HepG2 (cell line): ENCODE data around the gene ACSL3. TPM values are rescaled to one million over a fixed set of nuclear protein-coding genes. Genes with fewer than 3 reads are reported as not detected.

ENCODE experiments used
- GATAD2A ChIP-seq: IDR thresholded peaks from 2 replicates; pipeline ENCODE4 v1.6.1; 2016
- JUND ChIP-seq: sonication (generic); formaldehyde crosslinking; IDR thresholded peaks from 2 replicates; pipeline ENCODE4 v1.8.0; 2022; ENCODE audit warnings: mild to moderate bottlenecking, missing genetic modification reagents
- KLF15 ChIP-seq: sonication (generic); formaldehyde crosslinking; IDR thresholded peaks from 2 replicates; pipeline ENCODE4 v1.8.1; 2023; ENCODE audit warnings: borderline replicate concordance, mild to moderate bottlenecking, inconsistent platforms, missing genetic modification reagents, mixed read lengths
- MATR3 ChIP-seq: sonication (generic); formaldehyde crosslinking; IDR thresholded peaks from 2 replicates; pipeline ENCODE4 v1.4.0; 2020; ENCODE audit warnings: missing genetic modification reagents
- MBD4 ChIP-seq: IDR thresholded peaks from 2 replicates; pipeline ENCODE4 v1.6.1; 2012; ENCODE audit warnings: low read length, inconsistent platforms, borderline replicate concordance
- PHF8 ChIP-seq: sonication (generic); formaldehyde crosslinking; IDR thresholded peaks from 2 replicates; pipeline ENCODE4 v1.5.0; 2020; ENCODE audit warnings: missing genetic modification reagents
- POLR2AphosphoS2 ChIP-seq: IDR thresholded peaks from 2 replicates; pipeline ENCODE4 v1.6.1; 2011; ENCODE audit warnings: low read depth, low read length, improper control_type of control experiment
- TOE1 ChIP-seq: sonication (generic); formaldehyde crosslinking; IDR thresholded peaks from 2 replicates; pipeline ENCODE4 v1.4.0; 2020; ENCODE audit warnings: mild to moderate bottlenecking, missing genetic modification reagents
- ZBTB38 ChIP-seq: sonication (generic); formaldehyde crosslinking; IDR thresholded peaks from 2 replicates; pipeline ENCODE4 v1.5.1; 2020; ENCODE audit warnings: mild to moderate bottlenecking, missing genetic modification reagents
- ZC3H4 ChIP-seq: sonication (generic); formaldehyde crosslinking; IDR thresholded peaks from 2 replicates; pipeline ENCODE4 v1.4.0; 2020; ENCODE audit warnings: missing genetic modification reagents, borderline replicate concordance
- ZNF10 ChIP-seq: sonication (generic); formaldehyde crosslinking; IDR thresholded peaks from 2 replicates; pipeline ENCODE4 v1.4.0; 2020; ENCODE audit warnings: mild to moderate bottlenecking, low read depth, missing genetic modification reagents, borderline replicate concordance
- ZNF234 ChIP-seq: sonication (generic); formaldehyde crosslinking; conservative IDR thresholded peaks from 2 replicates; pipeline ENCODE4 v1.5.1; 2020; ENCODE audit warnings: mild to moderate bottlenecking, missing genetic modification reagents
- ZNF841 ChIP-seq: sonication (generic); formaldehyde crosslinking; IDR thresholded peaks from 2 replicates; pipeline ENCODE4 v1.8.1; 2023; ENCODE audit warnings: missing genetic modification reagents, borderline replicate concordance
- ZNF878 ChIP-seq: sonication (generic); formaldehyde crosslinking; IDR thresholded peaks from 2 replicates; pipeline ENCODE4 v1.8.1; 2023; ENCODE audit warnings: mild to moderate bottlenecking, missing genetic modification reagents, moderate library complexity
- polyA plus RNA-seq, 8 experiments: library from polyadenylated mRNA; depleted of rRNA in 3 of 8; stranded (reverse) in 7 of 8; unstranded in 1 of 8; fragments of >200 nt; fragmentation: Illumina TruSeq in 4 of 8; extraction: Trizol in 4 of 8; gene quantifications; 2 replicates each; pipeline versions ENCODE4 v1.2.1 to v1.2.3, GENCODE V29; 2011 to 2016; ENCODE audit warnings: low read depth in 4 of 8, missing spikeins in 1 of 8, mixed read lengths in 1 of 8; ENCODE audit not compliant: insufficient read depth in 1 of 8
- total RNA-seq, 5 experiments: library from RNA; depleted of rRNA; stranded (reverse); fragments of >200 nt; fragmentation: Illumina TruSeq; extraction: Trizol; gene quantifications; 2 replicates each; pipeline ENCODE4 v1.2.3, GENCODE V29; 2016; ENCODE audit warnings: low read depth in 1 of 5
- TF ChIP-seq, protein P1 (sequence below): sonication (generic); IDR thresholded peaks from 2 replicates; pipeline ENCODE4 v1.6.1; 2016; ENCODE audit warnings: low read depth, borderline replicate concordance
- TF ChIP-seq, protein P2 (sequence below), 2 experiments: IDR thresholded peaks; 2 replicates each; pipeline ENCODE4 v1.6.1; 2011 to 2012; ENCODE audit warnings: low read length in 2 of 2, borderline replicate concordance in 1 of 2, low read depth in 1 of 2, mild to moderate bottlenecking in 1 of 2, moderate library complexity in 1 of 2
- TF ChIP-seq, protein P3 (sequence below): sonication (generic); formaldehyde crosslinking; IDR thresholded peaks from 2 replicates; pipeline ENCODE4 v1.4.0; 2020; ENCODE audit warnings: missing genetic modification reagents
- TF ChIP-seq, protein P4 (sequence below): IDR thresholded peaks from 2 replicates; pipeline ENCODE4 v1.6.1; 2016

ACSL3 gene
- total and polyA plus RNA-seq, 2 of the 13 experiments (the other 11 are each of a cell fraction or from before 2014, with no cell fraction given): 305 to 365 TPM

DNA sequence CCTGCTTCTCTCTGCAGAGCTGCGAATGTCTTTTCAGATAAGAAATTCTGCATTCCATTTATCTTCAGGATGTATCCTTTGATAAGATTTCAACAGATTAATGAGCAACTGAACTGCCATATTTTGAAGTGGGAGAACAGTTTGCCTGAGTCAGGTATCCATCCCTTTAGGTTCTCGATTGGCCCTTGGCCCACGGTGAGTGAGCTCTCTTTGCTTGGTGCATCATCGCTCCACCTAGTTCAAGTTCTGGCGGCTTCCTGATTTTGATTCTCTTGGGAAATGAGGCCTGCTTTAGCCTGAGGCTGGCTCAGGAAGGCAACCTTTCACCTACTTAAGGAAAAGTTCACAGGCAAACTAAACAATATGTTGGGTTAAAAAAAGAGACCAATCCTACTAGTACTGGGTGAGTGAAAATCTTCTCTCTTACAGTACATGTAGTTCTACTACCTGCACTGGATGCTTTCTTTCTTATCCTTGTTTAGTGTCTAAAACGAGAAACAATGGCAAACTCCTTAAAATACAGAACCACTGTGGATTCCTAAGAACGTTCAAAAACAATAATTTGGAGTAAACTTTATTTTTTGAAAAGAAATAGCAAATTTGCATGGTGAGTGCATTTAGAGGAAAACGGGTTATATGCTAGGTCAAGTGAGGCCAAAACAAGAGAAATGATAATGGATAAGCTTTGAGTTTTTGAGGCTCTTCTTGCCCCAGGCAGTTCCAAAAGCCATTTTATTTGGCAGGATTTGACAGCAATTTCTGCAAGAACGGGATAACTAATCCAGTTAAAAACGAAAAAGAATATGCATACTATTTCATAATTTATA lies 837 bp upstream of the ACSL3 start (continued):
- TF ChIP-seq PHF8 (CRISPR knock-in tag): no peak
- TF ChIP-seq, protein P1, sequence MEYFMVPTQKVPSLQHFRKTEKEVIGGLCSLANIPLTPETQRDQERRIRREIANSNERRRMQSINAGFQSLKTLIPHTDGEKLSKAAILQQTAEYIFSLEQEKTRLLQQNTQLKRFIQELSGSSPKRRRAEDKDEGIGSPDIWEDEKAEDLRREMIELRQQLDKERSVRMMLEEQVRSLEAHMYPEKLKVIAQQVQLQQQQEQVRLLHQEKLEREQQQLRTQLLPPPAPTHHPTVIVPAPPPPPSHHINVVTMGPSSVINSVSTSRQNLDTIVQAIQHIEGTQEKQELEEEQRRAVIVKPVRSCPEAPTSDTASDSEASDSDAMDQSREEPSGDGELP: no peak
- TF ChIP-seq ZNF234 (CRISPR knock-in tag): no peak
- TF ChIP-seq, protein P2, sequence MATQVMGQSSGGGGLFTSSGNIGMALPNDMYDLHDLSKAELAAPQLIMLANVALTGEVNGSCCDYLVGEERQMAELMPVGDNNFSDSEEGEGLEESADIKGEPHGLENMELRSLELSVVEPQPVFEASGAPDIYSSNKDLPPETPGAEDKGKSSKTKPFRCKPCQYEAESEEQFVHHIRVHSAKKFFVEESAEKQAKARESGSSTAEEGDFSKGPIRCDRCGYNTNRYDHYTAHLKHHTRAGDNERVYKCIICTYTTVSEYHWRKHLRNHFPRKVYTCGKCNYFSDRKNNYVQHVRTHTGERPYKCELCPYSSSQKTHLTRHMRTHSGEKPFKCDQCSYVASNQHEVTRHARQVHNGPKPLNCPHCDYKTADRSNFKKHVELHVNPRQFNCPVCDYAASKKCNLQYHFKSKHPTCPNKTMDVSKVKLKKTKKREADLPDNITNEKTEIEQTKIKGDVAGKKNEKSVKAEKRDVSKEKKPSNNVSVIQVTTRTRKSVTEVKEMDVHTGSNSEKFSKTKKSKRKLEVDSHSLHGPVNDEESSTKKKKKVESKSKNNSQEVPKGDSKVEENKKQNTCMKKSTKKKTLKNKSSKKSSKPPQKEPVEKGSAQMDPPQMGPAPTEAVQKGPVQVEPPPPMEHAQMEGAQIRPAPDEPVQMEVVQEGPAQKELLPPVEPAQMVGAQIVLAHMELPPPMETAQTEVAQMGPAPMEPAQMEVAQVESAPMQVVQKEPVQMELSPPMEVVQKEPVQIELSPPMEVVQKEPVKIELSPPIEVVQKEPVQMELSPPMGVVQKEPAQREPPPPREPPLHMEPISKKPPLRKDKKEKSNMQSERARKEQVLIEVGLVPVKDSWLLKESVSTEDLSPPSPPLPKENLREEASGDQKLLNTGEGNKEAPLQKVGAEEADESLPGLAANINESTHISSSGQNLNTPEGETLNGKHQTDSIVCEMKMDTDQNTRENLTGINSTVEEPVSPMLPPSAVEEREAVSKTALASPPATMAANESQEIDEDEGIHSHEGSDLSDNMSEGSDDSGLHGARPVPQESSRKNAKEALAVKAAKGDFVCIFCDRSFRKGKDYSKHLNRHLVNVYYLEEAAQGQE (IDR thresholded peaks at IDR 0.05; ENCODE audit: borderline replicate concordance in 1 of 2, low read depth in 1 of 2, low read length in 2 of 2): peak in 1 of 2 experiments; percentile 43; a peak in 1 of 4 replicates
- TF ChIP-seq, protein P3, sequence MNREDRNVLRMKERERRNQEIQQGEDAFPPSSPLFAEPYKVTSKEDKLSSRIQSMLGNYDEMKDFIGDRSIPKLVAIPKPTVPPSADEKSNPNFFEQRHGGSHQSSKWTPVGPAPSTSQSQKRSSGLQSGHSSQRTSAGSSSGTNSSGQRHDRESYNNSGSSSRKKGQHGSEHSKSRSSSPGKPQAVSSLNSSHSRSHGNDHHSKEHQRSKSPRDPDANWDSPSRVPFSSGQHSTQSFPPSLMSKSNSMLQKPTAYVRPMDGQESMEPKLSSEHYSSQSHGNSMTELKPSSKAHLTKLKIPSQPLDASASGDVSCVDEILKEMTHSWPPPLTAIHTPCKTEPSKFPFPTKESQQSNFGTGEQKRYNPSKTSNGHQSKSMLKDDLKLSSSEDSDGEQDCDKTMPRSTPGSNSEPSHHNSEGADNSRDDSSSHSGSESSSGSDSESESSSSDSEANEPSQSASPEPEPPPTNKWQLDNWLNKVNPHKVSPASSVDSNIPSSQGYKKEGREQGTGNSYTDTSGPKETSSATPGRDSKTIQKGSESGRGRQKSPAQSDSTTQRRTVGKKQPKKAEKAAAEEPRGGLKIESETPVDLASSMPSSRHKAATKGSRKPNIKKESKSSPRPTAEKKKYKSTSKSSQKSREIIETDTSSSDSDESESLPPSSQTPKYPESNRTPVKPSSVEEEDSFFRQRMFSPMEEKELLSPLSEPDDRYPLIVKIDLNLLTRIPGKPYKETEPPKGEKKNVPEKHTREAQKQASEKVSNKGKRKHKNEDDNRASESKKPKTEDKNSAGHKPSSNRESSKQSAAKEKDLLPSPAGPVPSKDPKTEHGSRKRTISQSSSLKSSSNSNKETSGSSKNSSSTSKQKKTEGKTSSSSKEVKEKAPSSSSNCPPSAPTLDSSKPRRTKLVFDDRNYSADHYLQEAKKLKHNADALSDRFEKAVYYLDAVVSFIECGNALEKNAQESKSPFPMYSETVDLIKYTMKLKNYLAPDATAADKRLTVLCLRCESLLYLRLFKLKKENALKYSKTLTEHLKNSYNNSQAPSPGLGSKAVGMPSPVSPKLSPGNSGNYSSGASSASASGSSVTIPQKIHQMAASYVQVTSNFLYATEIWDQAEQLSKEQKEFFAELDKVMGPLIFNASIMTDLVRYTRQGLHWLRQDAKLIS (CRISPR knock-in tag): no peak; the same call in 1 of the 2 replicates
- TF ChIP-seq, protein P4, sequence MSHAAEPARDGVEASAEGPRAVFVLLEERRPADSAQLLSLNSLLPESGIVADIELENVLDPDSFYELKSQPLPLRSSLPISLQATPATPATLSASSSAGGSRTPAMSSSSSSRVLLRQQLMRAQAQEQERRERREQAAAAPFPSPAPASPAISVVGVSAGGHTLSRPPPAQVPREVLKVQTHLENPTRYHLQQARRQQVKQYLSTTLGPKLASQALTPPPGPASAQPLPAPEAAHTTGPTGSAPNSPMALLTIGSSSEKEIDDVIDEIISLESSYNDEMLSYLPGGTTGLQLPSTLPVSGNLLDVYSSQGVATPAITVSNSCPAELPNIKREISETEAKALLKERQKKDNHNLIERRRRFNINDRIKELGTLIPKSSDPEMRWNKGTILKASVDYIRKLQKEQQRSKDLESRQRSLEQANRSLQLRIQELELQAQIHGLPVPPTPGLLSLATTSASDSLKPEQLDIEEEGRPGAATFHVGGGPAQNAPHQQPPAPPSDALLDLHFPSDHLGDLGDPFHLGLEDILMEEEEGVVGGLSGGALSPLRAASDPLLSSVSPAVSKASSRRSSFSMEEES (CRISPR knock-in tag): no peak
- peak; percentile 30; the same call in 1 of the 2 replicates for TF ChIP-seq GATAD2A (CRISPR knock-in tag)
- TF ChIP-seq ZNF878 (CRISPR knock-in tag): 0 out of 2 replicates have a peak, but pooled peaks have one; percentile 6
- TF ChIP-seq ZBTB38 (CRISPR knock-in tag): no peak
- no peak for TF ChIP-seq MATR3 (CRISPR knock-in tag)
- no peak for TF ChIP-seq MBD4
- no peak for TF ChIP-seq JUND
- TF ChIP-seq POLR2AphosphoS2: no peak
- TF ChIP-seq ZC3H4 (CRISPR knock-in tag): no peak
- no peak for TF ChIP-seq TOE1 (CRISPR knock-in tag)
- no peak for TF ChIP-seq ZNF10 (CRISPR knock-in tag)
- TF ChIP-seq ZNF841 (CRISPR knock-in tag): no peak
- no peak for TF ChIP-seq KLF15 (CRISPR knock-in tag)
